Neural progenitor cell (in vitro differentiated cells): ENCODE data around the gene TRIM26. TPM values are rescaled to one million over a fixed set of nuclear protein-coding genes. Genes with fewer than 3 reads are reported as not detected.

Source experiments
- DNase-seq: peaks from one replicate; pipeline ENCODE4 v3.0.0-alpha.2; 2016; ENCODE audit warnings: low spot score
- H2AFZ ChIP-seq: fragments of 200-600 bp; sonication (generic); replicated peaks from 2 replicates; pipeline ENCODE4 v1.6.1; 2016; ENCODE audit warnings: antibody characterized with exemption
- H3F3A ChIP-seq: fragments of 200-600 bp; sonication (generic); 2 replicates; pipeline ENCODE4 v1.6.1; 2016; ENCODE audit warnings: antibody characterized with exemption, low read depth
- H3K27ac ChIP-seq: fragments of 200-600 bp; sonication (generic); 2 replicates; pipeline ENCODE4 v1.5.1; 2016; ENCODE audit warnings: mild to moderate bottlenecking
- H3K27me3 ChIP-seq: fragments of 200-600 bp; sonication (generic); 2 replicates; pipeline ENCODE4 v1.6.1; 2016; ENCODE audit warnings: mild to moderate bottlenecking, moderate library complexity
- H3K36me3 ChIP-seq: fragments of 200-600 bp; sonication (generic); 2 replicates; pipeline ENCODE4 v1.5.1; 2016
- H3K4me1 ChIP-seq: fragments of 200-600 bp; sonication (generic); 2 replicates; pipeline ENCODE4 v1.6.1; 2016; ENCODE audit warnings: mixed run types
- H3K4me2 ChIP-seq: fragments of 200-600 bp; sonication (generic); 2 replicates; pipeline ENCODE4 v1.6.1; 2016
- H3K4me3 ChIP-seq: fragments of 200-600 bp; sonication (generic); 2 replicates; pipeline ENCODE4 v1.5.1; 2016
- H3K79me2 ChIP-seq: fragments of 200-600 bp; sonication (generic); 2 replicates; pipeline ENCODE4 v1.6.1; 2016; ENCODE audit warnings: low read depth
- H3K9ac ChIP-seq: fragments of 200-600 bp; sonication (generic); 2 replicates; pipeline ENCODE4 v1.6.1; 2016
- H3K9me3 ChIP-seq: fragments of 200-600 bp; sonication (generic); 2 replicates; pipeline ENCODE4 v1.5.1; 2016; ENCODE audit warnings: low read depth
- H4K20me1 ChIP-seq: fragments of 200-600 bp; sonication (generic); 2 replicates; pipeline ENCODE4 v1.6.1; 2016; ENCODE audit warnings: low read depth
- H3K27ac Mint-ChIP-seq: 3 replicates; pipeline ENCODE4 v1.8.0; 2021; ENCODE audit warnings: mixed read lengths
- H3K27me3 Mint-ChIP-seq: 2 replicates; pipeline ENCODE4 v1.8.0; 2022; ENCODE audit warnings: low read depth, mild to moderate bottlenecking, inconsistent platforms, moderate library complexity, mixed read lengths; ENCODE audit not compliant: insufficient read depth
- H3K36me3 Mint-ChIP-seq: 3 replicates; pipeline ENCODE4 v1.8.0; 2021; ENCODE audit warnings: mixed read lengths
- H3K4me1 Mint-ChIP-seq: 3 replicates; pipeline ENCODE4 v1.8.0; 2021; ENCODE audit warnings: mixed read lengths
- H3K4me3 Mint-ChIP-seq: 3 replicates; pipeline ENCODE4 v1.8.0; 2021; ENCODE audit warnings: mild to moderate bottlenecking, moderate library complexity, mixed read lengths
- H3K9me3 Mint-ChIP-seq: 3 replicates; pipeline ENCODE4 v1.8.0; 2020; ENCODE audit warnings: mixed read lengths
- EZH2 ChIP-seq: fragments of 200-600 bp; sonication (generic); IDR thresholded peaks from 2 replicates; pipeline ENCODE4 v1.6.1; 2017; ENCODE audit warnings: antibody characterized with exemption, mild to moderate bottlenecking, moderate library complexity
- EZH2phosphoT487 ChIP-seq: fragments of 200-600 bp; sonication (generic); IDR thresholded peaks from 2 replicates; pipeline ENCODE4 v1.6.1; 2017; ENCODE audit warnings: antibody characterized with exemption
- total RNA-seq: library from RNA; depleted of rRNA; stranded (reverse); fragments of >200 nt; gene quantifications from 2 replicates; pipeline ENCODE4 v1.2.3, GENCODE V29; 2015; ENCODE audit warnings: low replicate concordance
- TF ChIP-seq, protein P1 (sequence below): fragments of 200-600 bp; sonication (generic); IDR thresholded peaks from 2 replicates; pipeline ENCODE4 v1.5.1; 2017; ENCODE audit warnings: antibody characterized with exemption, mild to moderate bottlenecking

TRIM26 gene
- total RNA-seq, 1 donor from 2014 or later = 8.3 TPM

DNA sequence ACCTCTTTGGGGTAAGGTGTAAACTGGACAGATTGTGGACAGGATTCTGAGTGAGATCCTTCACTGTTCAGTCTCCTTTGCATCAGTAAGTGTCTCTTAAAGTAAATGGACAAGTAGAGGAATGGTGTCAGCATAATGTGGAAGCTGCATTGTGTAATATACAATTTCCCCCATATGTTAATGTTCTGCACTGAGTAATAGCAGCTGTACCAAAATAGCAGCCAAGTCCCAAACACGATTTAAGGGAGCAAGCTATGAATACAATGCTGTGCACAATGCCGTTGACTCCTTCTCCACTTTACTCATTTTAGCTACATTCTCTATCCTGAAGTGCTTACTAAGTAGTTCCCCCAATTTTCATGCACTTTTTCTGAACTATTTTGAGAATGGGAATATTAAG lies 21.1 kb upstream of the TRIM26 start:
- H3F3A ChIP-seq = no peaks in the 10 kb centered on the region
- Mint-ChIP-seq H3K27me3 (peaks cover 2% of the 10 kb centered on the region), H3K4me1 (no peaks in the 10 kb centered on the region), H3K9me3 (no peaks in the 10 kb centered on the region), H3K27ac (no peak overlapping the region), H3K36me3 (no peaks in the 10 kb centered on the region), H3K4me3 (no peak overlapping the region)
- TF ChIP-seq EZH2 (no peak), EZH2phosphoT487 (no peak)
- TF ChIP-seq, protein P1, sequence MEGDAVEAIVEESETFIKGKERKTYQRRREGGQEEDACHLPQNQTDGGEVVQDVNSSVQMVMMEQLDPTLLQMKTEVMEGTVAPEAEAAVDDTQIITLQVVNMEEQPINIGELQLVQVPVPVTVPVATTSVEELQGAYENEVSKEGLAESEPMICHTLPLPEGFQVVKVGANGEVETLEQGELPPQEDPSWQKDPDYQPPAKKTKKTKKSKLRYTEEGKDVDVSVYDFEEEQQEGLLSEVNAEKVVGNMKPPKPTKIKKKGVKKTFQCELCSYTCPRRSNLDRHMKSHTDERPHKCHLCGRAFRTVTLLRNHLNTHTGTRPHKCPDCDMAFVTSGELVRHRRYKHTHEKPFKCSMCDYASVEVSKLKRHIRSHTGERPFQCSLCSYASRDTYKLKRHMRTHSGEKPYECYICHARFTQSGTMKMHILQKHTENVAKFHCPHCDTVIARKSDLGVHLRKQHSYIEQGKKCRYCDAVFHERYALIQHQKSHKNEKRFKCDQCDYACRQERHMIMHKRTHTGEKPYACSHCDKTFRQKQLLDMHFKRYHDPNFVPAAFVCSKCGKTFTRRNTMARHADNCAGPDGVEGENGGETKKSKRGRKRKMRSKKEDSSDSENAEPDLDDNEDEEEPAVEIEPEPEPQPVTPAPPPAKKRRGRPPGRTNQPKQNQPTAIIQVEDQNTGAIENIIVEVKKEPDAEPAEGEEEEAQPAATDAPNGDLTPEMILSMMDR = no peak
- H3K27ac ChIP-seq = no peak overlapping the region
- H3K4me1 ChIP-seq = peaks cover 8% of the 10 kb centered on the region
- H3K27me3 ChIP-seq = peaks cover 33% of the 10 kb centered on the region
- H3K9me3 ChIP-seq = no peaks in the 10 kb centered on the region
- no peak overlapping the region for H3K9ac ChIP-seq
- H2AFZ ChIP-seq = no peak overlapping the region
- no peaks in the 10 kb centered on the region for H3K36me3 ChIP-seq
- no peaks in the 10 kb centered on the region for H3K79me2 ChIP-seq
- no peak overlapping the region for H3K4me2 ChIP-seq
- DNase-seq = no peak
- no peaks in the 10 kb centered on the region for H4K20me1 ChIP-seq
- H3K4me3 ChIP-seq = no peak overlapping the region

DNA sequence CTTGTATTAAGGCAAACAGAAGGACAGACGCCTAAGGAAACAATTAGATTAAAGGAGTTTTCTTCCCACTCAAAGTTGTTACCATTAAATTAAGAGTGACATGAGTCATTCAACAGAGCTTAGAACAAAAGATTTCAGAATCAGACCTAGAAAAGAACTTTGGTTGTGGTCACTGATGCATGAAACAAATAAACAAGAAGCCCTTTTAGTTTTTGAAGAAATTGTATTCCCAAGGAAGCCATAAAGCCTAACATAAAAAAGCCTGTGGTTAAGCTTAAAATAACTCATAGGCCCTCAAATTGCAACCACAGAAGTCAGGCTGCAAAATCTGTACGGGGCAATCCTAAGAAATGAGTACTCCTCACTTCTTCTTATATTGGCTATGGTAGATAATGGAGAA lies 17.9 kb upstream of the TRIM26 start:
- no peak overlapping the region for H3K27ac ChIP-seq
- Mint-ChIP-seq H3K27ac (no peak overlapping the region), H3K27me3 (peaks cover 2% of the 10 kb centered on the region), H3K4me3 (no peak overlapping the region), H3K36me3 (no peaks in the 10 kb centered on the region), H3K9me3 (no peaks in the 10 kb centered on the region), H3K4me1 (no peaks in the 10 kb centered on the region)
- no peak overlapping the region for H3K4me3 ChIP-seq
- H4K20me1 ChIP-seq = no peaks in the 10 kb centered on the region
- peaks cover 8% of the 10 kb centered on the region for H3K4me1 ChIP-seq
- no peak for DNase-seq
- no peaks in the 10 kb centered on the region for H3F3A ChIP-seq
- no peaks in the 10 kb centered on the region for H3K9me3 ChIP-seq
- H3K9ac ChIP-seq = no peak overlapping the region
- TF ChIP-seq, protein P1 = no peak
- no peak for TF ChIP-seq EZH2
- no peak for TF ChIP-seq EZH2phosphoT487
- no peaks in the 10 kb centered on the region for H3K36me3 ChIP-seq
- H3K27me3 ChIP-seq = peaks cover 25% of the 10 kb centered on the region
- no peak overlapping the region for H2AFZ ChIP-seq
- H3K4me2 ChIP-seq = no peak overlapping the region
- no peaks in the 10 kb centered on the region for H3K79me2 ChIP-seq

DNA sequence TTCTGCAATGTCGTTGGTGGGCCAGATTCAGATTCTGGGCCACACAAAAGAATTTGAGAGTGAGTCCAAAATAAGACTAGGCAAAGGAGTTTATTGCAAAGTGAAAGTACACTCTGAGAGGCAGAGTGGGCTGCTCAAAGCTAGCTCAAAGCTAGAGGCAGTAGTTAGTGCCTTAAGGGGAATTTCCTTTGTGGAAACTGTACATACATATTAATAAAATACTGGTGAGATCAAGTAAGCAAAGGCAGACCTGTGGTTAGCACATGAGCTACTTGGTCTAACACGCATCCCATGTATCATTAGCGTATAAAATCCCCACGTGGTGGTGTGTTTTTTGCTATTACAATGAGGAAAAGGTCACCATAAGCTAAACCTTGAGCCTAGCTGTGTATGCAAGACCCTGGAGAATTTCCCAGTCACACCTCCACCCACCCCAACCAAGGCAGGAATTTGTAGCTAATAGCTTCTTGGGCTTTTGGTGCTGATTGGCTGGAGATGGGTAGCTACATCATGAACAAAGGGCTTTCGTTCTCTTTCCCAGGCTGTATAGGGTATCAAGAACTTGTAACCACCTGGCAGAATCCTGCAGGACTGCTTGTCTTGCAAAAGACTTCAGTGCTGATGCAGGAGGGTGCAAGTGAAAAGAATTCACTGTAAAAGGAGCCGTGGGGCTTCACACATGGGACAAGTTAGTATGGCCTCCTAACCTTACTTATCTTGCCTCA lies 14.7 kb upstream of the TRIM26 start:
- H3K4me3 ChIP-seq = no peak overlapping the region
- no peak for DNase-seq
- H3F3A ChIP-seq = no peaks in the 10 kb centered on the region
- no peak overlapping the region for H3K4me2 ChIP-seq
- H3K9ac ChIP-seq = no peak overlapping the region
- H4K20me1 ChIP-seq = no peaks in the 10 kb centered on the region
- H3K27ac ChIP-seq = no peak overlapping the region
- no peaks in the 10 kb centered on the region for H3K4me1 Mint-ChIP-seq
- TF ChIP-seq EZH2 (no peak), EZH2phosphoT487 (no peak)
- TF ChIP-seq, protein P1 = no peak
- H2AFZ ChIP-seq = no peak overlapping the region
- peaks cover 6% of the 10 kb centered on the region for H3K9me3 Mint-ChIP-seq
- H3K27ac Mint-ChIP-seq = no peak overlapping the region
- H3K4me3 Mint-ChIP-seq = no peak overlapping the region
- no peaks in the 10 kb centered on the region for H3K79me2 ChIP-seq
- H3K27me3 ChIP-seq = peaks cover 2% of the 10 kb centered on the region
- H3K4me1 ChIP-seq = peaks cover 8% of the 10 kb centered on the region
- no peaks in the 10 kb centered on the region for H3K36me3 Mint-ChIP-seq
- peaks cover 2% of the 10 kb centered on the region for H3K27me3 Mint-ChIP-seq
- H3K9me3 ChIP-seq = peaks cover 6% of the 10 kb centered on the region
- H3K36me3 ChIP-seq = no peaks in the 10 kb centered on the region
